ENCODE data around the gene PLCB4. TPM values are rescaled to one million over a fixed set of nuclear protein-coding genes. Genes with fewer than 3 reads are reported as not detected.

Gene PLCB4
- total RNA-seq, 2 donors from 2014 or later, result not detected

- Mint-ChIP-seq H3K9me3 (peaks cover 5% of the 10 kb centered on the region), H3K27me3 (peaks cover 0 to under 1% of the 10 kb centered on the region in 2 donors), H3K36me3 (no peaks in the 10 kb centered on the region), H3K27ac (no peak overlapping the region), H3K4me1 (ENCODE audit: low read depth in 2 of 2) (no peaks in the 10 kb centered on the region), H3K4me3 (no peak overlapping the region)
- no peak for ATAC-seq
- DNase-seq (ENCODE audit: low spot score), result no peak
Observed at GRCh38 chr20:9099372-9099771, 30.5 kb downstream of the PLCB4 start.

GRCh38 chr20:9100691-9101090 lies 31.8 kb downstream of the PLCB4 start:
- no peaks in the 10 kb centered on the region for H3K4me1 Mint-ChIP-seq (ENCODE audit: low read depth in 2 of 2)
- no peak overlapping the region for H3K27ac Mint-ChIP-seq
- ATAC-seq (no peak), DNase-seq (ENCODE audit: low spot score) (no peak)
- peaks cover 9% of the 10 kb centered on the region for H3K9me3 Mint-ChIP-seq
- H3K27me3 Mint-ChIP-seq, result peaks cover 0 to 4% of the 10 kb centered on the region in 2 donors
- no peak overlapping the region for H3K4me3 Mint-ChIP-seq
- no peaks in the 10 kb centered on the region for H3K36me3 Mint-ChIP-seq

DNA sequence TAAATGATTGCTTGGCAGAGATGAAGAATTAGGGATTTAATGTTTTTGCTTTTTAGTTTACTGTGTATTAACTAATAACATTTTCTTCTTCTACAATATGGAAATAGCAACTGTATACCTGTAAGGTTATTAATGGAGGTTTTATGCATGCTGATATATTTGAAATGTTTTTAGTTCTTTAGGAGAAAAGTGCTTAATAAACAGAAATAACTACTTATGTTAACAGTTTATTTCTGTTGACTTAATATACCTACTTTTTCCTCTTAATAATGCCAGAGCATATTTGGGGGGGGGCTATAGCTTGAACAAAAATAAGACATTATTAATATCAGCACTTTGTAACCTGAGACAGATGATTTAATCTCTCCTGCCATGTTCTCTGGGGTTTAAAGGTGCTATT lies 33.6 kb downstream of the PLCB4 start:
- no peak for ATAC-seq

GRCh38 chr20:9103955-9104354 lies 35.1 kb downstream of the PLCB4 start:
- H3K27ac Mint-ChIP-seq, result no peak overlapping the region
- H3K36me3 Mint-ChIP-seq, result no peaks in the 10 kb centered on the region
- no peak for DNase-seq (ENCODE audit: low spot score)
- H3K27me3 Mint-ChIP-seq, result peaks cover 0 to 4% of the 10 kb centered on the region in 2 donors
- H3K4me3 Mint-ChIP-seq, result no peak overlapping the region
- ATAC-seq, result no peak
- H3K9me3 Mint-ChIP-seq, result peaks cover 5% of the 10 kb centered on the region
- H3K4me1 Mint-ChIP-seq (ENCODE audit: low read depth in 2 of 2), result no peaks in the 10 kb centered on the region

More for the DNA sequence above, 33.6 kb downstream of the PLCB4 start:
- Mint-ChIP-seq H3K27ac (no peak overlapping the region), H3K4me1 (ENCODE audit: low read depth in 2 of 2) (no peaks in the 10 kb centered on the region), H3K9me3 (peaks cover 9% of the 10 kb centered on the region), H3K27me3 (peaks cover 0 to 4% of the 10 kb centered on the region in 2 donors), H3K36me3 (no peaks in the 10 kb centered on the region), H3K4me3 (no peak overlapping the region)
- no peak for DNase-seq (ENCODE audit: low spot score)

- Mint-ChIP-seq H3K36me3 (no peaks in the 10 kb centered on the region), H3K9me3 (peaks cover 5% of the 10 kb centered on the region), H3K27ac (no peak overlapping the region), H3K4me1 (ENCODE audit: low read depth in 2 of 2) (no peaks in the 10 kb centered on the region), H3K4me3 (no peak overlapping the region), H3K27me3 (peaks cover 0 to 4% of the 10 kb centered on the region in 2 donors)
- DNase-seq (ENCODE audit: low spot score), result no peak
- no peak for ATAC-seq
Observed at GRCh38 chr20:9108260-9108659, 39.4 kb downstream of the PLCB4 start.

DNA sequence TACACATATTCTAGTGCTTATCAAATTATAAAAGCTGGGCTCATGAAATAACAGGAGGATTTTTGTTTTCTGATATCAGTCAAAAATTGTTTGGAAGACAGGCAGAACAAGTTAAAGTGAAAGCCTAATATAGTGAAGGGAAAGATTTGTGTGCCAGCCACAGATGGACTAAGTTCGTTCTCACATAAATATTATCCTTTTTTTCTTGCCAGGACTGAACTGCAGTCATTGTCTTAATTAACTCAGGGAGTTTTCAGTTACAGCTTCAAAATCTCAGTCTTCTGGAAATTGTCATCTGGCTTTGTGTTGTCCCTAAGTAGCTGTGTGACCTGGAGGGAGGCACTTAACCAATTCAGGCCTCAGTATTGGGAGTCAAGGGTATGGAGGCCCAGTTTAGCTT lies 40.7 kb downstream of the PLCB4 start:
- H3K27ac Mint-ChIP-seq, result no peak overlapping the region
- no peaks in the 10 kb centered on the region for H3K4me1 Mint-ChIP-seq (ENCODE audit: low read depth in 2 of 2)
- no peak overlapping the region for H3K4me3 Mint-ChIP-seq
- ATAC-seq (no peak), DNase-seq (ENCODE audit: low spot score) (no peak)
- no peaks in the 10 kb centered on the region for H3K36me3 Mint-ChIP-seq
- peaks cover 2% of the 10 kb centered on the region for H3K9me3 Mint-ChIP-seq
- peaks cover 0 to 2% of the 10 kb centered on the region in 2 donors for H3K27me3 Mint-ChIP-seq

DNA sequence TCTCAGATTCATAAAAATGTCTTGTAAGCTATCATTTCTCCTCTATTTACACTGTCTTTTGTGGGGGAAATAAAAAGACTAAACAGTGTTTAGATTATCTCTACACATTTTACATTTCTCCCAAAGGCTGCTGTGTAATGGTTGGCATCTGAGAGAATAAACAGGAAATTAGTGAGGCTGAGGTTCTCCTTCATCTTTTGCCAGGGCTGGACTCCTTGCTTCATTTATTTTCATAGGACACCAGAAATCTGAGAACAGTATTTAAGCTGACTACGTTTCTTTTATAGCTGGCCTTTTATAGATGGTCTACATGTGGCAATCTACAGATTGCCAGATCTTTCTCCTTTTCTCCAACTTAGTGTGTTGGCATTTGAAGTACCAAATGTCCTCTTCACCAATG lies 41.5 kb downstream of the PLCB4 start:
- Mint-ChIP-seq H3K27me3 (no peaks in the 10 kb centered on the region), H3K36me3 (no peaks in the 10 kb centered on the region), H3K9me3 (no peaks in the 10 kb centered on the region), H3K27ac (no peak overlapping the region), H3K4me3 (no peak overlapping the region), H3K4me1 (ENCODE audit: low read depth in 2 of 2) (no peaks in the 10 kb centered on the region)
- ATAC-seq (no peak), DNase-seq (ENCODE audit: low spot score) (no peak)

DNA sequence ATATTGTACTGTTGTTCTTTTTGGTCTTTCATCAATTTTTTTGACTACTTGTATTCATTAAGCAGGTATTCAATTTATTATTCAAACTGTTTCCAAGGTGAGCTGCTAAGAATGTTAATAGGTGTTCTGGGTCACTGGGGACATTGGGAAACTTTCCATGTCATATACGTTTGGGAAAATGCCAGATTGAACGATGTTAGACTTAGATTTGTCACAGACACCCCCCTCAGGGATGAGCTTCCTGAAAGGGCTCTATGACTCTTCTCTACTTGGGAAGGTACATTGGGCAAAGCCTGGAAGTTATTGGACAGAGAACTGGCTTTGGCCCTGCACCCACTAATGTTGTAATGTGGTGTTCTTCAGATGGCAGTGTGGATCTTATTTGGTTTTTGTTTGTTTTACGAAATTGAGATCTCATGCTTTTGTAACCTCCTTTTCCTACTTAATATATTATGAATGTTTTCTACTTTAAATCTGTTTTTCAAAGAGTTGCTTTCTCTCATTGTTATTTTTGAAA lies 42.1 kb downstream of the PLCB4 start:
- Mint-ChIP-seq H3K27me3 (no peaks in the 10 kb centered on the region), H3K27ac (no peak overlapping the region), H3K9me3 (no peaks in the 10 kb centered on the region), H3K36me3 (no peaks in the 10 kb centered on the region), H3K4me1 (ENCODE audit: low read depth in 2 of 2) (no peaks in the 10 kb centered on the region), H3K4me3 (no peak overlapping the region)
- DNase-seq (ENCODE audit: low spot score) (no peak), ATAC-seq (no peak)

GRCh38 chr20:9112541-9113515 lies 43.9 kb downstream of the PLCB4 start:
- ATAC-seq (no peak), DNase-seq (ENCODE audit: low spot score) (no peak)
- Mint-ChIP-seq H3K4me1 (ENCODE audit: low read depth in 2 of 2) (no peaks in the 10 kb centered on the region), H3K27ac (no peak overlapping the region), H3K4me3 (no peak overlapping the region), H3K27me3 (no peaks in the 10 kb centered on the region), H3K9me3 (no peaks in the 10 kb centered on the region), H3K36me3 (no peaks in the 10 kb centered on the region)

DNA sequence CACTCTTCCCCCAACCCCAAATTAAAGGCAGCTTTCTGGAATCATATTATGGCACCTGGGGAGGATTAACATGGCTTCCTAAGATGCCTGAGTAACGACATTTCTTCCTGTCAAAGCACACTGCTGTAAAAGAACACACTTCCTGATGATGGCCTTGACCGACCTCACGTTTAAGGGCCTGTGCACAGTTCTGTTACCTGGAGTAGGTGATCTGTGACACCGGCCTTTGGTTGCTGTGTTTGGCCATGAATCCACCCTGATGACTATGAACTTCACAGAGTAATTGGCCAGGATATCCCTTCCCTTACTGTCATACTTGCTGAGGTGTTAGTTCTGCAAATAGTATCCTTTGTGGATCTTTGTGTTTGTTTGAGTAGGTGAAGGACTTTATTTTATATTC lies 45.8 kb downstream of the PLCB4 start:
- Mint-ChIP-seq H3K4me3 (no peak overlapping the region), H3K36me3 (no peaks in the 10 kb centered on the region), H3K27ac (no peak overlapping the region), H3K4me1 (ENCODE audit: low read depth in 2 of 2) (no peaks in the 10 kb centered on the region), H3K27me3 (no peaks in the 10 kb centered on the region), H3K9me3 (no peaks in the 10 kb centered on the region)
- DNase-seq (ENCODE audit: low spot score) (no peak), ATAC-seq (no peak)

DNA sequence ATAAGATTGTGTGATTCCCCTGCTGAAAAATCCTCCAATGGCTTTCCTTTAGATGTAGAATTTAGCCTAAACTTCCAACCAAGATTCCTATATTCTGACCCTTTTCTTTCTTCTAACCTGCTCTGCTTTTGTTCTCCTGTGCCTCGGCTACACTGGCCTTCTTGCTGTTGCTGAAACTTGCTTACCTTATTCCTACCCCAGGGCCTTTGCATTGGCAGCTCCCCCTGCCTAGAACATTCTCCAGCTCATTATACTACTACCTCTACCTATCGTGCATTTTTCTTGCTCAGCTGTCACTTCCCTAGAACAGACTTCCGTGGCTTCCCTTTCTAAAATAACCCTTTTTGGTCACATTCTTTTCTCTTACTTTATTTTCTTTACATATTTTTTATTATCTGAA lies 48.7 kb downstream of the PLCB4 start:
- Mint-ChIP-seq H3K27ac (no peak overlapping the region), H3K4me1 (ENCODE audit: low read depth in 2 of 2) (no peaks in the 10 kb centered on the region), H3K27me3 (peaks cover 0 to 4% of the 10 kb centered on the region in 2 donors), H3K9me3 (peaks cover 8% of the 10 kb centered on the region), H3K36me3 (no peaks in the 10 kb centered on the region), H3K4me3 (no peak overlapping the region)
- DNase-seq (ENCODE audit: low spot score), result no peak
- no peak for ATAC-seq

- peaks cover 8% of the 10 kb centered on the region for H3K9me3 Mint-ChIP-seq
- no peak overlapping the region for H3K4me3 Mint-ChIP-seq
- peaks cover 0 to 4% of the 10 kb centered on the region in 2 donors for H3K27me3 Mint-ChIP-seq
- ATAC-seq (no peak), DNase-seq (ENCODE audit: low spot score) (no peak)
- no peak overlapping the region for H3K27ac Mint-ChIP-seq
- H3K36me3 Mint-ChIP-seq, result no peaks in the 10 kb centered on the region
- H3K4me1 Mint-ChIP-seq (ENCODE audit: low read depth in 2 of 2), result no peaks in the 10 kb centered on the region
Observed at GRCh38 chr20:9119776-9120175, 50.9 kb downstream of the PLCB4 start.

DNA sequence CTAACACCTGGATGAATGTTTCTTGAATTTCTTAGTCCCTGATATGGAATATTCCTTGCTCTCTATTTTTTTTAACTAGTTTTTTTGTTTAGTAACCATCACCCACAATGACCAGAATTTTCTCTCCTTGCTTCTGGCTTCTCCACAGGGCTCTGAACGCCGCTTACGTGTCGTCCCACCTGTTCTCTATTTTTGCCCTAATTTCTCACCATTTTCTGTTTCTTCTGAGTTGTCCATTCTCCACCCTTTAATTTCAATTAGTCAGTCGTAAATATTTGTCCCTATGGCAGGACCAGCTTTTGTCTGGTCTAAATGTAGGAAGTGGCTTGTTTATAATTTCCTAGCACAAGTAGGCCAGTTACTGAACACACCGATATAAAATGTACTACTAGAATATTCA lies 52.3 kb downstream of the PLCB4 start:
- no peak for DNase-seq (ENCODE audit: low spot score)
- no peak overlapping the region for H3K4me3 Mint-ChIP-seq
- peaks cover 0 to 4% of the 10 kb centered on the region in 2 donors for H3K27me3 Mint-ChIP-seq
- peaks cover 8% of the 10 kb centered on the region for H3K9me3 Mint-ChIP-seq
- no peak overlapping the region for H3K27ac Mint-ChIP-seq
- no peak for ATAC-seq
- H3K36me3 Mint-ChIP-seq, result no peaks in the 10 kb centered on the region
- H3K4me1 Mint-ChIP-seq (ENCODE audit: low read depth in 2 of 2), result no peaks in the 10 kb centered on the region

GRCh38 chr20:9122571-9122970 lies 53.7 kb downstream of the PLCB4 start:
- peaks cover 0 to 4% of the 10 kb centered on the region in 2 donors for H3K27me3 Mint-ChIP-seq
- ATAC-seq (no peak), DNase-seq (ENCODE audit: low spot score) (no peak)
- no peak overlapping the region for H3K27ac Mint-ChIP-seq
- peaks cover 8% of the 10 kb centered on the region for H3K9me3 Mint-ChIP-seq
- H3K4me1 Mint-ChIP-seq (ENCODE audit: low read depth in 2 of 2), result no peaks in the 10 kb centered on the region
- H3K4me3 Mint-ChIP-seq, result no peak overlapping the region
- H3K36me3 Mint-ChIP-seq, result no peaks in the 10 kb centered on the region

Data from natural killer cell treated with Interleukin-12 subunit alpha and Interleukin-12 subunit beta and Interleukin-15 and Interleukin-18, amount 100 ng/mL, for 72 hours (primary cell).